Activated CD8-positive, alpha-beta memory T cell treated with anti-CD3 and anti-CD28 coated beads for 36 hours (primary cell): Measurements from ENCODE around the gene ATP5MC2. TPM values are rescaled to one million over a fixed set of nuclear protein-coding genes. Genes with fewer than 3 reads are reported as not detected.
"Not testable (repeated sequence)": the region's sequence is repeated elsewhere in the genome, so short reads cannot be mapped to it uniquely, and the experiment has no call there.

Experiments
- CTCF ChIA-PET: fragments of 350-600 bp; sonication (Branson Sonifier 250); formaldehyde crosslinking; loops from one replicate; lab custom pipeline; 2021; ENCODE audit warnings: antibody characterized with exemption; lab: Charles Lee
- POLR2A ChIA-PET: fragments of 350-600 bp; sonication (Branson Sonifier 250); formaldehyde crosslinking; loops from one replicate; lab custom pipeline; 2021; ENCODE audit warnings: antibody characterized with exemption; lab: Charles Lee
- total RNA-seq, 2 experiments: library from RNA; stranded (reverse); gene quantifications; one replicate each; pipeline ENCODE4 v1.2.3, GENCODE V29; 2021

The ATP5MC2 gene
- total RNA-seq, 2 experiments from 2014 or later, result 342 to 343 TPM

DNA sequence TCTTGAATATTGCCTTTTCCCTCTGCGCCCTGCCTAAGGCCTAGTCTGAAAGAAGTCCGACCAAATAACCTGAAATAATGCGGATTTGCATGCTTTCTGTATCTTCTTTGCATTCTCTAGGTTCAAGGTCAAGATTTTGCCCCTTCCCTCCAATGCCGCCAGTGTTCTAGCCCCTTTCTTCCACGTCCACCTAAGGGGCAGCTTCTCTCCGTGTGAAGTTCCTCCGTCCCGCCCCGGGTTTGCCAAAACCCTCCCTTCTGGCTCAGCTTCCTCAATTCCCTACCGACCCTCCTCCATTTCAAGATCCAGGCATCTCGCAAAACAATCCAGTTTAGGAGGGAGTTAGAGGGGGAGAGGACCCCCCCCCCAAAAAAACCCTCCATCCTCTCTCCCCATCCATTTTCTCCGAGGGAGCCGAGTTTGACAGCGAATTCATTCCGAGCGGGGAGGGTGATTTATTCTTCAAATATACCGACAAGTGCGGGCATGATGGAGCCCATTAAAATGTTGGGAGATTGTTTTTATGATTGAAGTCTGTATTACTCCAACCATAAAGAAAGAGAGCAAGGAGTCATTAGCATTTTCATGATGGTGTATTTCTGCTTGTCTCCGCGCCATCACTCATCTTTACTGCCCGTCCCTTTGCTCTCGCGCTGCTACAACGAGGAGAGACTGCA, 20.9 kb upstream of the ATP5MC2 start:
- CTCF ChIA-PET, result interaction anchor here (0.7 to 11.1 kb wide), 3 partner anchors 48 to 61 kb away, joined by 3 to 183 read pairs (median 3); partner anchors contain the start of gene CISTR

DNA sequence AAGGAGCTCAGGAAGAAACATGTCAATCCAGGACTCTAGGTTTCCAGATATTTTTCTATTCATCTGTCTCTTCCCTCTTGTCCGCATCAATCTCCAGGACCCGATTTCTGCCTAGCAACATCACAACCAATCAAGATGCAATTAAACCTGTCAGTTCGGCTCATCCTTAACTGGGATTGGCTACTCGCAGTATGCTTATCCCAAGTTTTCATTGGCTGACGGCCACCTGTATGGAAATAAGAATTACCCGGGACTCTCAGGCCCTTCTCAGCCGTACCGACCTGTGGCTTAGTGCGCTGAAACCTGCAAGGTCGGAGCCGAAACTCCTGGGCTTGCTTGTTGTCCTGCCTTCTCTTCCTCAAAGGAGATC, 20.4 kb upstream of the ATP5MC2 start:
- ChIA-PET CTCF (interaction anchor here (0.7 to 11.1 kb wide), 2 partner anchors 49 to 61 kb away, joined by 3 to 183 read pairs; no protein-coding TSS in a partner anchor), POLR2A (no interaction called here)

More for the DNA sequence above, 20.9 kb upstream of the ATP5MC2 start:
- POLR2A ChIA-PET, result no interaction called here

DNA sequence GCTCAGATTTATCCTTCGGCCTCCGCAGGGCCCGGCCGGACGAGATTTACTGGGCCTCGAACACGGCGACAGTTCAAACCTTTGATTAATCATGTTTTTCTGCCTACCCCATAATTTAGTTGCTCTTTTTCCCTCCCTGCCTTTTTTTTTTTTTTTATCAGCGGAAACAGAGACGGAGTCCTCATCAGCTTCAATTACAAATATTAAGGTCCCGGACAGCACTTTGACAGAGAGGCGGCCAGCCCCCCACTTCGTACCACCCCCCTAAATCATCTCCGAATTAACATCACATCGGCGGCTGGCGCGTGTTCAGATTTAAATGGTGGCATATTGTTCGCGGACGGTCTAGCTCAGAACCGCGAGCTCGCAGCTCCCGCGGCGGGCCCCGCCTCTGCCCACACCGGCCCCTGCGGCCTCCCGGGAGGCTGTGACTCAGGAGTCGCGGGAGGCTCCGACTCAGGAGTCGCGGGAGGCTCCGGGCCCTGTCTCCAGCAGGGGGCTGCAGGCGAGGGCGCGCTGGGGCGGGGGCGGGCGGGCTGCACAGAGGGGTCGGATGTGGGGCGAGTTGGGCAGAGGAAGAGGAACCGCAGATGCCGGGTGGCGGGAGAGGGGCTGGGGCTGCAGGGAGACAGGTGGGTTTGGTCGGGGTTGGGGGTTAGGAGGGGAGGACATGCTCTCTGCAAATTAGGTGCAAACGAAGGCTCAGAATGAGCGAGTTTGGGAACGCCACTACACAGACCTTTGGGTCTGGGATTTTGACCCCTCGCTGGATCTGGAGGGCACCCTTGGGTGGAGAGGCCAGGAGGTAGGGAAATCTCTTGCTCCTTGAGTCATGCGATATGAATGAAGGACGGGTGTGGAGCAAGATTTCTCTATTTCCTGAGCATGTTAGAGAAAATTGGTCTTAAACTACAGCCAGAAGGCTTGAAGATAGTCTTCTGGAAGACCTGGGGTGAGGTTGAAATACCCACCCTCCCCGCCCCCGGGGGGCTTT, 19.6 kb upstream of the ATP5MC2 start:
- CTCF ChIA-PET, result interaction anchor here (0.6 to 11.1 kb wide), 4 partner anchors 9 to 50 kb away, joined by 3 to 183 read pairs (median 16); no protein-coding TSS in a partner anchor
- POLR2A ChIA-PET, result no interaction called here

DNA sequence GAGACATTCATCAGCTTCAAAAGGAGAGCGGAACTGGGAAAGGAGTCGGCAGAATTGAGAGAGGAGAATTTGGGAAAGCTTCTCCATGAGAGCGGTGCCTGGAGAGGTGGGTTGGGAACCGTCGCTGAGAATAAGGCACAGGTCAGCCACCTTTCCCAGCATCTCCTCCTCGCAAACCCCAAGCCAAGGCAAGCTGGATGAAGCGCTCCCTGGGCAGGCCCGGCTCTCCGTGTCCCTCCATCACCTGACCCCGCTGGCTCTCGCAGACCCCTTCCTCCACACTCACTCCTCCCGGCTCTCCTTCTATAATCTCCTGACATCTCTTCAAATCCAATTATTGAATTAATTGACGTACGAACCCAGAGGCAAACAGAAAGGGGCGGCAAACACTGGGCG, 18.9 kb upstream of the ATP5MC2 start:
- CTCF ChIA-PET, result interaction anchor here (0.6 to 4.2 kb wide), 3 partner anchors 9 to 51 kb away, joined by 3 to 29 read pairs (median 4); no protein-coding TSS in a partner anchor
- POLR2A ChIA-PET, result no interaction called here

DNA sequence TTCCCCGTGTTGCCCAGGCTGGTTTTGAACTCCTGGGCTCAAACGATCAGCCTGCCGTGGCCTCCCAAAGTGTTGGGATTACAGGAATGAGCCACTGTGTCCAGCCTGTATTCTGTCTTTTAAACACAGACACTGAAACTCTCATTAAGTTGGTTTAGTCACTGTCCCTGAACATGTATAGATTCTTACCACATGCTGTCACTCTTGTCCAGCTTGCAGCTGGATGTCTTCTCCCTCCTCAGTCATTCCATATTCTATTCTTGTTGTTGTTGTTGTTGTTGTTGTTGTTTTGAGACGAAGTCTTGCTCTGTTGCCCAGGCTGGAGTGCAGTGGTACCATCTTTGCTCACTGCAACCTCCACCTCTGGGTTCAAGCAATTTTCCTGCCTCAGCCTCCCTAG, 12.3 kb upstream of the ATP5MC2 start:
- ChIA-PET POLR2A (no interaction called here), CTCF (interaction anchor here (1.6 kb wide), 1 partner anchor 58 kb away, joined by 3 read pairs; no protein-coding TSS in a partner anchor)

DNA sequence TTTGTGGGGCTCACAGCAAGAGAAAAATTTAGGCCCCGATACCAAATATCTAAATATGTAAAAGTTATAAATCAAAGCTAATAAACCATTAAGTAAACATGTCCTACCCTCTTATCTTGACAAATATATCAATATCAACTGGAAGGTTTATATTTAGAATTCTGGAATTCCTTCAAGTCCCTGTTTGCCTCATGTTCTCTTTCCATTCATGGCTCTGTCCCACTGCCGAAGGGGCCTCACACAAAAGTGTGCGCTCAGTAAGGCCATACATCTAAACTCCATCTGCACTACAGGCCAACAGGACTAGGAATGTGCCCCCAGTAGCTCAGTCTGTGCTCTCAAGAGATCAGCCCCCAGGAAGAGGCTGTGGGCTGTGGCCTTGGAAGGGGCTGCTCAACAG, 10.6 kb upstream of the ATP5MC2 start:
- POLR2A ChIA-PET, result no interaction called here
- CTCF ChIA-PET, result interaction anchor here (0.9 to 1.3 kb wide), 3 partner anchors 8 to 49 kb away, joined by 3 to 4 read pairs (median 4); no protein-coding TSS in a partner anchor

DNA sequence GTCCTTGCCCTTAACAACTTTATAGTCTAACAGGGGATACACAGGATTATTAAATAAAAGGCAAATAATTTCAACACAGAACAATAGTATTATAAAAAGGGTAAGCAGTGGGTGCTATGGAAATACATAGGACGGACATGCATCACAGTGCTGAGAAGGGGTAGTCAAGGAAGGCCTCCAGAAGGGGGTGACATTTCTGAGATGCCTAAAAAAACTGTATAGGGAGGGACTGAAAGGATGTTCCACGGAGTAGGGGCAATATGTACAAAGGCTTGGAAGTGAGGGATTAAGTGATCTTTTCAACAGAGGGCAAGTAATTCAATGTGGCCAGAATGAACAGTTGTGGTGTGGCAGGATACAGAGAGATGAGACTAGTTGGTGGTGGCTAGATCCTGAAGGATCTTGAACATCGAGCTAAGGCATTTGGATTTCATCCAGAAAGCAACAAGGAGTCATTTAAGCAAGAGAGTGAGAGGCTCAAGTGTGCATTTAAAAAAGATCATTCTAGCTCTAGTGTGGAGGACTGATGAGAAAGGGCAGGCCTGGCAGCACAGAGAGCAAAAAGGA, 8.9 kb upstream of the ATP5MC2 start:
- ChIA-PET POLR2A (no interaction called here), CTCF (interaction anchor here (1.0 to 2.2 kb wide), 2 partner anchors 9 to 62 kb away, joined by 3 to 6 read pairs; partner anchors contain the start of gene ATP5MC2)

DNA sequence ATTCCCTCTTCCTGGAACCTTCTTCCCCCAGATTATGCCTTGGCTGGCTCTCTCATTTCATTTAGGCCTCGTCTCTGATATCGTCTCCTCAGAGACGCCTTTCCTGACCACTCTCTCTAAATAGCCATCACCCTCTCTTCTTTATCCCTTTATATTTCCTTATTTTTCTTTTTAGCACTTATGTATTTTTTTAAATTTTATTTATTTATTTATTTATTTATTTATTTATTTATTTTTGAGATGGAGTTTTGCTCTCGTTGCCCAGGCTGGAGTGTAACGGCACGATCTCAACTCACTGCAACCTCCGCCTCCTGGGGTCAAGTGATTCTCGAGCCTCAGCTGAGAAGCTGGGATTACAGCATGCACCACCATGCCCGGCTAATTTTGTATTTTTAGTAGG, 8.1 kb upstream of the ATP5MC2 start:
- CTCF ChIA-PET, result interaction anchor here (1.0 to 2.2 kb wide), 2 partner anchors 8 to 63 kb away, joined by 3 to 6 read pairs; partner anchors contain the start of gene ATP5MC2
- POLR2A ChIA-PET, result no interaction called here

DNA sequence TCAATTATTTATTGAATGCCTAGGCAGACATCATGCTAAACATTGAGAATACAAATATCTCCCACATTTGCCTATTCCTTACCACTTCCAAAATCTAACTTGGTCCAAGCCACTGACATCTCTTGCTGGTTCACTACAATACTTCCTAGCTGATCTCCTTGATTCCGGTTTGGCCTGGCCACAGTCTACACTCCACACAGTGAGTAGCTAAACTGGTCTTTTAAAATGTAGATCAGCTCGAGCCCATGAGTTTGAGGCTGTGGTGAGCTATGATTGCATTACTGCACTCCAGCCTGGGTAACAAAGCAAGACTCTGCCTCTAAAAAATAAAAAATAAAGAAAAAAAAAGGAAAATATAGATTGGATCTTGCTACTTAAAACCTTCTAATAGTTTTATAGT, 7.6 kb upstream of the ATP5MC2 start:
- POLR2A ChIA-PET, result no interaction called here

DNA sequence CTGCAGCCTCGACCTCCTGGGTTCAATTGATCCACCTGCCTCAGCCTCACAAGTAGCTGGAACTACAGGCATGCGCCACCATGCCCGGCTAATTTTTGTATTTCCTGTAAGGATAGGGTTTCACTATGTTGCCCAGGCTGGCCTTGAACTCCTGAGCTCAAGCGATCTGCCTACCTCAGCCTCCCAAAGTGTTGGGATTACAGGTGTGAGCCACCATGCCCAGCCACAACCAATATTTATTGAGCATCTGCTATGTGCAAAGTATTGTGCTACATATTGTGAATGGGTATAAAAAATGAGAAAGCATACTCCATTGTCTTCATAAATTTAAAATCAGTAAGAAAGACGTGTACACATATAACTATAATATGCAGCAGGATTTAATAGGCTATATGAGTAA, 4.2 kb upstream of the ATP5MC2 start:
- POLR2A ChIA-PET, result not testable (repeated sequence)

More for the DNA sequence above, 7.6 kb upstream of the ATP5MC2 start:
- CTCF ChIA-PET, result interaction anchor here (0.6 to 1.2 kb wide), 2 partner anchors 38 to 141 kb away, joined by 3 to 4 read pairs; no protein-coding TSS in a partner anchor

DNA sequence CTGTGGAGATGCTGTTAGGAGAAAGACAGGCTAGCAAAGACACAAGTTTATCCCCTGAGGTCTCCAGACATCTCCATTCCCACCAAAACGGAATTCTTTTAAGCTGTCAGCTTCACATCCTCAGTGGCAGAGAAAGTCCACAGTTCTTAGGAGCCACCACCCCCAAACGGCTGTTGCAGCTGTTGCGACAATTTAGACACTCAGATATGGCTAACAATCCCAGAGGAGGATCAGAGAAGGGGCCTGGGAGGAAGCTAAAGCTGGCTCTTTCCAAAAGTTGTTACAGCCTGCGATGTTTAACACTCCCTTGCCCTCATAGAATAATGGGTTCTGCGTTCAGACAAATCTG, 1.9 kb upstream of the ATP5MC2 start:
- ChIA-PET POLR2A (no interaction called here), CTCF (interaction anchor here (0.5 to 4.0 kb wide), 6 partner anchors 24 to 135 kb away, joined by 3 to 27 read pairs (median 3); no protein-coding TSS in a partner anchor)

More for the DNA sequence above, 4.2 kb upstream of the ATP5MC2 start:
- CTCF ChIA-PET, result not testable (repeated sequence)

DNA sequence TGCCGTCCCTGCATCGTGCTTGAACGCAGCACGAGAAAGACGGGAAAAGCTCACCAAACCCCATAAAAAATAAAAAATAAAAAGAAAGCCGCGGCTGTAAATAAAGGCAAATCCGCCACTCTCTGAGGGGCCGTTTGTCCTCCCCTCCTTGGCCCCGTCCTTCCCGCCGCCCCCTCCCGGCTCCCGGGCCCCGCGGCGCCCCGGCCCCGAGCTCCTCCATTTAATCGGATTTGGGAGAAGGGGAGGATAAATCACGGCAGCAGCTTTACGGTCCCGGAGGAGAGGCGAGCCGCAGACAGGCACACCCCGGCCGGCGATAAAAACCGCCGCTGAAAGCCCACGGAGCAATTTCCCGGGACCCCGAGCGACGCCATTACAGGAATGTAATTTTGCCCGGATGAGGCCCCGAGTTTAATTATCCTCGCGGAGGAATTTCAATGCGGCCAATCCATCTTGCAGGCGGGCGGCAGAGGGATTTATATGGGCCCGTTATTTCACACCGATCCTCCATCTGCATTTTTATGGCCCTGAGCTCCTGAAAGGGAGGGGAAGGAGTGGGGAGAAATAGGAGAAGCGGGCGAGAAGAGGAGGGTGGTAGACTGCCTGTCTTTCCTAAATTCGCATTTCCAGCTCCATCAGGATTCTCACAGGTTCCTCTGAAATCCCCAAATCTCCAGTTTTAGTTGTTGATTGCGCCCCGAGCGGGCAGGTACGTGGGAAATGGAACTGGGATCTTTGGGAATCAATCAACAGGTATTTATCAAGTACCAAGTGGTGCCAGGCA, 1.3 kb upstream of the ATP5MC2 start:
- ChIA-PET POLR2A (interaction anchor here (1.2 kb wide), 1 partner anchor 134 kb away, joined by 3 read pairs; no protein-coding TSS in a partner anchor), CTCF (interaction anchor here (0.6 to 4.0 kb wide), 9 partner anchors 12 to 179 kb away, joined by 3 to 27 read pairs (median 4); no protein-coding TSS in a partner anchor)

DNA sequence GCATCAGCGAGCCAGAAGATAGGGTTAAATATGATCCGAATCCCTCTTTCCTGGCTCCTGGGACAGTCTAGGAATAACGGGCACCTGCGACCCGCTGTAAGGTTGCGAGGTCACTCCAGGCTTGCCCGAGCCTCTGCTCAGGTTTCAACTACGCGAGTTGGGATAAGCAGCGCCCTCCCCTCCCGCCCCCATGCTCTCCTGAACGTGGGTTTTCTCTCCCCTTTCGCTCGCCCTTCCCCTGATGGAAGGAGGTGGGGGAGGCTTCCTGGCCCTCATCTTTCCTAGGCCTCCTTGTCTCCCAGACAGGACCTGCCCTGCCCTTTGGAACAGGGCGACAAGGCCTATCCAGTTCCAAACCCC, 753 bp upstream of the ATP5MC2 start:
- POLR2A ChIA-PET, result interaction anchor here (0.7 to 1.2 kb wide), 3 partner anchors 51 to 133 kb away, joined by 3 read pairs; partner anchors contain the start of gene ATF7
- CTCF ChIA-PET, result interaction anchor here (0.6 to 4.0 kb wide), 12 partner anchors 13 to 178 kb away, joined by 3 to 27 read pairs (median 5); partner anchors contain the start of genes ATF7 and TARBP2

DNA sequence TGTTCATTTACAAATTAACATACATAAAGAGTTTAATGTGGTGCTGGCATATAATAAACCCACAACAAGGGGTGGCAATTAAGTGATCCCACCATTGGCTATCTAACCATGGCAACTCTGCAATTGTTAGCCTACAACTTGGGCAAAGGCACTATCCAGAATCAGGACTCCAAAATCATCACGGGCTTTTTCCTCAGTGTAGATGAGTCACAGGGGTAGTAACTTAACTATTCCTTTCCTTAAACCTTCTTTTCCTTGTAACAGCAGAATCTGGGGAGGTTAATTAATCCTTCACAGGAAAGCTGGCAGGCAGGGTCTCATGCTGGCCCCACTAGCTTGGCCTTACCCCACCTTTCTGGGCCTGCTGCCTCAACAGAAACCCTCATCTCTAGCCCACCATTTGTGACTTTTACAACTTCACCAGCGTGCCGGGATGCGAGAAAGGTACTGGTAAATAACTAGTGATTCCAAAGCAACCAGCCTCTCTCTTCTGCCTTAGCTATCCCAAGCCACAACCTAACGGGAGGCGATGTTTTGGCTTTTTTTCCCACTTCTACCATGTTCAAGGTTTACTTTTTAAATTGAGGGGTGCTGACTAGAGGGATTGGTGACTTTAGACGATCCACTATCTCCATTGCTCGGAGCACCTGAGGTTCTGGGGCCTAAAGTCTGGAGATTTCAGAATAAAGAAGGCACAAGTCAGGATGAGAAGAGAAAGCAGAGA, 744 bp downstream of the ATP5MC2 start:
- ChIA-PET POLR2A (interaction anchor here (0.7 to 1.0 kb wide), 2 partner anchors 49 to 84 kb away, joined by 3 to 4 read pairs; partner anchors contain the start of gene ATF7), CTCF (interaction anchor here (0.6 to 4.0 kb wide), 20 partner anchors 10 to 174 kb away, joined by 3 to 27 read pairs (median 3); partner anchors contain the start of genes ATF7 and TARBP2)

DNA sequence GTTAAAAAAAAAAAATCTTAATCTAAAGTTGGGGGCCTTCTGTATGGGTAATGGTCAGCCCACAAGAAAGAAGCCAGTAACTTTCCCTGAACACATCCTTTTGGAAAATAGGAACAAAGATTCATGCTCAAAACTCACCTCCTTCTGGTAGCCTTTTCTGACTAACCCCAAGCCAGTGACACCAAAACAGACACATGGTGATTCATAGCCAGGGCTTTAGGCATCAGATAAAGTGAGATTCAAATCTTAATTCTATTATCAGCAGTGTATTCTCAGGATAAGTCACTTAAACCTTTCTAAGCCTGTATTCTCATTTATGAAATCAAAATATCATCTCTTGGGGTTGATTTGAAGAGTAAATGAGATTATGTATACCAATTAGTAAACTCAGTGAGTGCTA, 4.9 kb downstream of the ATP5MC2 start:
- CTCF ChIA-PET, result interaction anchor here (1.0 to 1.1 kb wide), 2 partner anchors 15 to 127 kb away, joined by 3 to 4 read pairs; no protein-coding TSS in a partner anchor
- POLR2A ChIA-PET, result no interaction called here

DNA sequence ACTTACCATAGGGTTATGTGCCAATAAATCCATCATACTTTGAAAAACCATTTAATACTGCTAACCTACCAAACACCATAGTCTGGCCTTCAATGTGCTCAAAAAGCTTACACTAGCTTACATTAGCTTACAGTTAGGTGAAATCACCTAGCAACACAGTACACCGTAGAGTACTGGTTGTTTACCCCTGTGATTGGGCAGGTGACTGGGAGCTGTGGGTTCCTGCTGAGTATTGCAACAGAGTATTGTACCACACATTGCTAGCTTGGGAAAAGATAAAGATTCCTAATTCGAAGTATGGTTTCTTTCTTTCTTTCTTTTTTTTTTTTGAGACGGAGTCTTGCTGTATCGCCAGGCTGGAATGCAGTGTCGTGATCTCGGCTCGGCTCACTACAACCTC, 5.6 kb downstream of the ATP5MC2 start:
- ChIA-PET CTCF (interaction anchor here (1.2 kb wide), 1 partner anchor 126 kb away, joined by 3 read pairs; no protein-coding TSS in a partner anchor), POLR2A (interaction anchor here (0.7 kb wide), 1 partner anchor 538 kb away, joined by 4 read pairs; no protein-coding TSS in a partner anchor)

DNA sequence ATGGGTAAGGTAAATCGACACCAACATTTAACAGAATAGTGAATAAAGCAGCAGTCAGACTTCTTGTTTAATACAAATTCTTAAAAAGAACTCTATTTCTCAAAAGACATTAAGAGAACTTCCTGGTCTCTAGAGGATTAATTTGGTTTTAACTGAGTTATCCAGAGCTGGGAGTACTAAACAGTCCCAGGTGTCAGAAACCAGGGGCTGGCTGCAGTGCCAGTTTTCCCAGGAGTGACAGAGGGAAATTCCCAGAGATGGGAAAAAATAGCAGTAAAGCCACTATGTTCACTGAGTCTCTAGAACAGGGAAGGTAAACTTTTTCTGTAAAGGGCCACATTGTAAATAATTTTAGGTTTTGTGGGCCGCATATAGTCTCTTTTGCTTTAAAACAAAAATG, 8.8 kb downstream of the ATP5MC2 start:
- ChIA-PET POLR2A (interaction anchor here (0.6 kb wide), 1 partner anchor 80 kb away, joined by 3 read pairs; no protein-coding TSS in a partner anchor), CTCF (interaction anchor here (0.7 to 1.5 kb wide), 2 partner anchors 120 to 124 kb away, joined by 3 to 4 read pairs; no protein-coding TSS in a partner anchor)
